B cell (primary cell): ENCODE results near the gene CASTOR1. TPM values are rescaled to one million over a fixed set of nuclear protein-coding genes. Genes with fewer than 3 reads are reported as not detected.
A peak's percentile ranks its signal among the peaks of the same experiment; 100 is the strongest.

ENCODE experiments used
- ATAC-seq: fragments of 200-7000 bp; cut with Tn5 transposase; one replicate; pipeline ENCODE4 v1.10.0; 2021; ENCODE audit warnings: low read depth, mild to moderate bottlenecking, moderate number of reproducible peaks, moderate library complexity
- CTCF ChIA-PET: fragments of 350-600 bp; sonication (Branson Sonifier 250); formaldehyde crosslinking; loops from one replicate; lab custom pipeline; 2021; ENCODE audit warnings: antibody characterized with exemption, inconsistent platforms; lab: Charles Lee
- POLR2A ChIA-PET: fragments of 350-600 bp; sonication (Branson Sonifier 250); formaldehyde crosslinking; loops from one replicate; lab custom pipeline; 2021; ENCODE audit warnings: antibody characterized with exemption; lab: Charles Lee
- DNase-seq: peaks from one replicate; pipeline ENCODE4 v3.0.0; 2013
- H2AFZ ChIP-seq: 2 replicates; pipeline ENCODE4 v1.6.1; 2012; ENCODE audit warnings: mild to moderate bottlenecking, low read depth, low read length; ENCODE audit not compliant: insufficient read depth, poor library complexity, severe bottlenecking
- H3K27ac ChIP-seq, 2 donors: 1 replicate in 1 of 2; 2 replicates in 1 of 2; pipeline ENCODE4 v1.5.1; 2012 to 2013; ENCODE audit warnings: low read length in 2 of 2, mild to moderate bottlenecking in 2 of 2, moderate library complexity in 1 of 2
- H3K27me3 ChIP-seq, 4 experiments: fragments of 200-600 bp in 1 of 4; sonication (generic) in 1 of 4; replicated peaks in 1 of 4; 1 replicate in 2 of 4; 2 replicates in 2 of 4; pipeline versions ENCODE4 v1.6.1 to v1.7.0; 2013 to 2016; ENCODE audit warnings: low read length in 3 of 4, mild to moderate bottlenecking in 2 of 4, mixed read lengths in 1 of 4, moderate library complexity in 1 of 4; ENCODE audit not compliant: insufficient read depth in 4 of 4, control insufficient read depth in 3 of 4; ENCODE audit errors: control extremely low read depth in 1 of 4
- H3K36me3 ChIP-seq, 2 experiments: replicated peaks in 1 of 2; 1 replicate in 1 of 2; 2 replicates in 1 of 2; pipeline versions ENCODE4 v1.6.1 to v1.7.1; 2013; ENCODE audit warnings: low read length in 1 of 2; ENCODE audit not compliant: insufficient read depth in 2 of 2, control insufficient read depth in 1 of 2; ENCODE audit errors: control extremely low read depth in 1 of 2, extremely low read depth in 1 of 2
- H3K4me1 ChIP-seq, 2 donors: fragments of 200-600 bp in 1 of 2; sonication (generic) in 1 of 2; 1 replicate in 1 of 2; 2 replicates in 1 of 2; pipeline versions ENCODE4 v1.5.1 to v1.6.1; 2013 to 2017; ENCODE audit warnings: low read length in 2 of 2; ENCODE audit not compliant: control insufficient read depth in 2 of 2, insufficient read depth in 2 of 2
- H3K4me2 ChIP-seq: replicated peaks from 2 replicates; pipeline ENCODE3; 2012; ENCODE audit warnings: mild to moderate bottlenecking, low read depth, low read length; ENCODE audit not compliant: poor library complexity, severe bottlenecking
- H3K4me3 ChIP-seq, 5 experiments: fragments of 200-600 bp in 1 of 5; sonication (generic) in 1 of 5; 1 replicate in 3 of 5; 2 replicates in 2 of 5; pipeline versions ENCODE4 v1.5.1 to v1.7.0; 2011 to 2016; ENCODE audit warnings: low read length in 4 of 5, mild to moderate bottlenecking in 4 of 5, low read depth in 2 of 5, control low read depth in 1 of 5, moderate library complexity in 1 of 5; ENCODE audit not compliant: insufficient read depth in 1 of 5; ENCODE audit errors: control extremely low read depth in 1 of 5, extremely low read depth in 1 of 5
- H3K79me2 ChIP-seq: fragments of 200-600 bp; sonication (generic); one replicate; pipeline ENCODE4 v1.6.0; 2016; ENCODE audit warnings: low read length; ENCODE audit not compliant: control insufficient read depth, insufficient read depth
- H3K9ac ChIP-seq: fragments of 200-600 bp; sonication (generic); 2 replicates; pipeline ENCODE4 v1.6.1; 2017; ENCODE audit warnings: mild to moderate bottlenecking, low read length, moderate library complexity
- H3K9me3 ChIP-seq, 3 donors: one replicate each; pipeline versions ENCODE4 v1.6.1 to v1.7.1; 2013; ENCODE audit warnings: low read length in 2 of 3; ENCODE audit not compliant: control insufficient read depth in 2 of 3, insufficient read depth in 1 of 3; ENCODE audit errors: control extremely low read depth in 1 of 3
- H4K20me1 ChIP-seq: 2 replicates; pipeline ENCODE4 v1.6.0; 2012; ENCODE audit warnings: mild to moderate bottlenecking, low read length; ENCODE audit not compliant: insufficient read depth, control insufficient read depth, poor library complexity, severe bottlenecking
- H3K27ac Mint-ChIP-seq: one replicate; pipeline ENCODE4 v1.8.0; 2021; ENCODE audit warnings: mixed read lengths
- H3K27me3 Mint-ChIP-seq: one replicate; pipeline ENCODE4 v1.8.0; 2021; ENCODE audit warnings: mixed read lengths
- H3K4me1 Mint-ChIP-seq: one replicate; pipeline ENCODE4 v1.8.0; 2021; ENCODE audit warnings: mixed read lengths
- H3K4me3 Mint-ChIP-seq: one replicate; pipeline ENCODE4 v1.8.0; 2021; ENCODE audit warnings: mixed read lengths
- H3K9me3 Mint-ChIP-seq: one replicate; pipeline ENCODE4 v1.8.0; 2022; ENCODE audit warnings: mixed read lengths; ENCODE audit not compliant: insufficient read depth
- CTCF ChIP-seq: fragments of 200-600 bp; IDR thresholded peaks from one replicate; pipeline ENCODE4 v1.8.0; 2022; ENCODE audit warnings: antibody characterized with exemption, mild to moderate bottlenecking
- EZH2 ChIP-seq: IDR thresholded peaks from 2 replicates; pipeline ENCODE4 v1.6.1; 2012; ENCODE audit warnings: borderline replicate concordance, low read depth, mild to moderate bottlenecking, moderate library complexity, low read length; ENCODE audit not compliant: insufficient read depth, poor library complexity, severe bottlenecking
- WGBS: methylation state at CpG from one replicate; pipeline ENCODE4 v1.1.5; 2013; ENCODE audit warnings: missing lambda C conversion rate; ENCODE audit not compliant: insufficient coverage; 5-methylcytosine and 5-hydroxymethylcytosine counted together
- intact Hi-C: fragments of 100-400 bp; cut with micrococcal nuclease; formaldehyde crosslinking; loops from one replicate; pipeline ENCODE4 v1.10.0; 2022
- polyA plus RNA-seq: library from polyadenylated mRNA; depleted of rRNA; stranded (reverse); fragments of >200 nt; gene quantifications from 2 replicates; pipeline ENCODE4 v1.2.3, GENCODE V29; 2012
- total RNA-seq, 2 donors: library from RNA; stranded (reverse); fragments of 120-200 nt in 1 of 2; gene quantifications; 1 replicate in 1 of 2; 2 replicates in 1 of 2; pipeline versions ENCODE4 v1.2.3 to v1.2.4, GENCODE V29; 2013 to 2022

CASTOR1 gene
- total and polyA plus RNA-seq, 2 donors (not counting 1 experiment from before 2014, with no cell fraction given) = 16.3 to 18.4 TPM

- H3K4me1 Mint-ChIP-seq = peaks cover 99% of the 10 kb centered on the region
- Histone ChIP-seq H3K27ac (peak overlapping the region; percentile 73 to 86), H3K27me3 (no peaks in the 10 kb centered on the region), H3K9me3 (no peaks in the 10 kb centered on the region), H3K36me3 (peaks cover 0 to 4% of the 10 kb centered on the region in 2 experiments), H2AFZ (peak overlapping the region; percentile 34), H3K79me2 (peaks cover 41% of the 10 kb centered on the region), H4K20me1 (no peaks in the 10 kb centered on the region), H3K4me1 (peaks cover 100% of the 10 kb centered on the region in 2 donors), H3K4me3 (peak overlapping the region; percentile 26 to 55 (median 43)), H3K9ac (peak overlapping the region; percentile 50), H3K4me2 (peak overlapping the region; percentile 83)
- ChIA-PET POLR2A (interaction anchor here (1.0 to 8.1 kb wide), 5 partner anchors 8 to 21 kb away, joined by 3 to 56 read pairs (median 5); partner anchors contain the start of genes CASTOR1 and TBC1D10A), CTCF (interaction anchor here (0.6 to 19.2 kb wide), 8 partner anchors 9 to 119 kb away, joined by 3 to 229 read pairs (median 3); partner anchors contain the start of genes CASTOR1, RNF215 and TBC1D10A)
- no peaks in the 10 kb centered on the region for H3K9me3 Mint-ChIP-seq
- 30% methylated on average over 3 of the region's 3 CpGs for WGBS
- ATAC-seq = no peak
- intact Hi-C loops = loop anchor here (1.0 to 2.0 kb wide), 2 partner anchors 17 to 51 kb away; partner anchors contain the start of genes CASTOR1, CCDC157 and SF3A1
- peak; percentile 55 for DNase-seq
- peak overlapping the region; percentile 80 for H3K4me3 Mint-ChIP-seq
- H3K27me3 Mint-ChIP-seq = no peaks in the 10 kb centered on the region
- no peak for TF ChIP-seq EZH2
- TF ChIP-seq CTCF = no peak
- H3K27ac Mint-ChIP-seq = peak overlapping the region; percentile 89
Observed at GRCh38 chr22:30305906-30306626, 16.8 kb upstream of the CASTOR1 start.

DNA sequence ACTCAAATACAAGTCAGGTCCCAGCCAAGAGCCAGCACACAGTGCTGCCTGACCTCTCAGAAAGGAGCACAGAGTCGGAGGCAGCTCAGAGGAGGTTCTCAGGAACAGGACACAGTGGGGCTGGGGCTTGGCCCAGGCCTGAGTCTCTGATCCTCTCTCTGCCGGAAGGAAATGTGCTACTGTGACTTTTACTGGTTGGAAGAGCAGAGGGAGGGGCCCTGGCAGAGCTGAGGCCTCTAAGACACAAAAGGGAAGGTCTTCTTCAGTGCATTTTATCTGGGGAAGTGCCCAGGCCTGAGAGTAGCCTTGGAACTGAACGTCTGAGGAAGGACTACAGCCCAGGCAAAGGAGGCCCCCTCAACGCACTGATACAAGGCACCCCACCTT, 16.2 kb upstream of the CASTOR1 start:
- no peaks in the 10 kb centered on the region for H3K27me3 Mint-ChIP-seq
- intact Hi-C loops = loop anchor here (1.0 to 2.0 kb wide), 2 partner anchors 16 to 51 kb away; partner anchors contain the start of genes CASTOR1, CCDC157 and SF3A1
- H3K4me3 Mint-ChIP-seq = peak overlapping the region; percentile 80
- H3K27me3 ChIP-seq = no peaks in the 10 kb centered on the region
- H4K20me1 ChIP-seq = no peaks in the 10 kb centered on the region
- H3K4me2 ChIP-seq = peak overlapping the region; percentile 83
- H3K9me3 ChIP-seq = no peaks in the 10 kb centered on the region
- peaks cover 100% of the 10 kb centered on the region in 2 donors for H3K4me1 ChIP-seq
- peak overlapping the region; percentile 73 to 86 for H3K27ac ChIP-seq
- peaks cover 2 to 10% of the 10 kb centered on the region in 2 experiments for H3K36me3 ChIP-seq
- WGBS = 0% methylated on average over 4 of the region's 4 CpGs
- no peaks in the 10 kb centered on the region for H3K9me3 Mint-ChIP-seq
- H3K79me2 ChIP-seq = peaks cover 41% of the 10 kb centered on the region
- DNase-seq (peak; percentile 75), ATAC-seq (peak; percentile 59)
- CTCF ChIA-PET = interaction anchor here (0.6 to 19.2 kb wide), 5 partner anchors 10 to 119 kb away, joined by 3 to 229 read pairs (median 3); partner anchors contain the start of genes CASTOR1 and TBC1D10A
- peak overlapping the region; percentile 89 for H3K27ac Mint-ChIP-seq
- H3K4me3 ChIP-seq = peak overlapping the region; percentile 17 to 55 (median 43)
- no peak overlapping the region for H2AFZ ChIP-seq
- H3K9ac ChIP-seq = peak overlapping the region; percentile 50
- TF ChIP-seq EZH2 (no peak), CTCF (no peak)
- POLR2A ChIA-PET = interaction anchor here (1.0 to 8.1 kb wide), 4 partner anchors 9 to 22 kb away, joined by 3 to 56 read pairs (median 14); partner anchors contain the start of genes CASTOR1 and TBC1D10A
- peaks cover 99% of the 10 kb centered on the region for H3K4me1 Mint-ChIP-seq
